Activated CD8-positive, alpha-beta memory T cell treated with anti-CD3 and anti-CD28 coated beads, Interleukin-2, amount 50 U/mL, for 1 hour (primary cell): ENCODE measurements around the gene NAA30.
"Not testable (repeated sequence)": the region's sequence is repeated elsewhere in the genome, so short reads cannot be mapped to it uniquely, and the experiment has no call there.

Source experiments
- DNase-seq: peaks from one replicate; pipeline ENCODE4 v3.0.0-alpha.2; 2020; ENCODE audit errors: extremely low read depth

The NAA30 gene

GRCh38 chr14:57390037-57390805 lies at the start of gene NAA30:
TSS of gene NAA30 (plus strand) at chr14:57390586. CDS start at chr14:57390958, 372 bp downstream.
- peak; percentile 84 for DNase-seq

- not testable (repeated sequence) for DNase-seq
Observed at GRCh38 chr14:57343545-57344297, 46.7 kb upstream of the NAA30 start.

GRCh38 chr14:57345106-57345505 lies 45.3 kb upstream of the NAA30 start:
- DNase-seq, result no peak

GRCh38 chr14:57346741-57347140 lies 43.6 kb upstream of the NAA30 start:
- no peak for DNase-seq

- no peak for DNase-seq
Observed at GRCh38 chr14:57352396-57353170, 37.8 kb upstream of the NAA30 start.

- DNase-seq, result no peak
Observed at GRCh38 chr14:57355081-57355800, 35.1 kb upstream of the NAA30 start.

- no peak for DNase-seq
Observed at GRCh38 chr14:57362361-57362760, 28.0 kb upstream of the NAA30 start.

- no peak for DNase-seq
Observed at GRCh38 chr14:57364659-57365450, 25.5 kb upstream of the NAA30 start.

GRCh38 chr14:57370187-57370586 lies 20.2 kb upstream of the NAA30 start:
- DNase-seq, result not testable (repeated sequence)

GRCh38 chr14:57371013-57371412 lies 19.4 kb upstream of the NAA30 start:
- DNase-seq, result no peak

GRCh38 chr14:57375156-57375555 lies 15.2 kb upstream of the NAA30 start:
- no peak for DNase-seq

GRCh38 chr14:57378661-57379060 lies 11.7 kb upstream of the NAA30 start:
- no peak for DNase-seq

- no peak for DNase-seq
Observed at GRCh38 chr14:57380935-57381334, 9.5 kb upstream of the NAA30 start.

GRCh38 chr14:57382283-57382682 lies 8.1 kb upstream of the NAA30 start:
- DNase-seq, result no peak

GRCh38 chr14:57383125-57383745 lies 7.2 kb upstream of the NAA30 start:
- no peak for DNase-seq

GRCh38 chr14:57388067-57388466 lies 2.3 kb upstream of the NAA30 start:
- no peak for DNase-seq

- no peak for DNase-seq
Observed at GRCh38 chr14:57389646-57390036, 745 bp upstream of the NAA30 start.

- no peak for DNase-seq
Observed at GRCh38 chr14:57390806-57391516, 575 bp downstream of the NAA30 start.

GRCh38 chr14:57391517-57392195 lies 1.3 kb downstream of the NAA30 start:
- DNase-seq, result no peak
